Measurements from ENCODE around the gene PTPRG. TPM values are rescaled to one million over a fixed set of nuclear protein-coding genes. Genes with fewer than 3 reads are reported as not detected.

PTPRG gene
- total RNA-seq, 2 experiments from 2014 or later: 0.10 TPM; not detected in 1

DNA sequence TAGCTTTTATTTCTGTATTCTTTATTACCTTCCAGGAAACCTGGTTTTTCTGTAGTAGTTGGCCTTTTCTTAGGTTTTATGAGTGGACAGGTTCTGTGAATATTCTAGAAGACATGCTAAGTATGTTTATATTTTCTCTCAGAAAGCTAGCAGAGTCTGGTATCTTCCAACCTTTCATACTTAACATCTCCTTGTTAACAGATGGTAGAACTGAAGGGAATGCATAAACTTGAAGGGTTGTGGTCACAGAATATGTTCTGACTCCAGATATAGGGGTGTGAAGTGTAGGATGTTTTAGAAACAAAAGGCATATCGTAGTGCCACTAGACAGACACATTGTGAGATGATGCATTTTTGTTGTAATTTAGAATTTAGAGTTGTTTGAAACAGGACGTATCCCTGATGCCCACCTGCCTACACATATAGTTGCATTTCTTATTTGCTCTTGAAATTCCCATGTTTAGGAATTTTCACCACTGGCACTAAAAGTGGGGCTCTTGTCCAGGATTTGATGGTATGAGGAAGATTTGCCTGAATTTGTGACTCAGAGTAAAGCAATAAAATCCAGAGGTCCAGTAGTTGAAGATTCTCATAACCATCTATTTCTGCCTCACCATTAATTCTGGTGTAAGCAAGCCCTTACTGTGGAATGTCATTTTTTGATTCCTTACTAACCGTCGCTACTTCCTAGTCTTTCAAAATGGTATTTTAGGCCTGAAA is 537.4 kb downstream of the PTPRG start:
- Mint-ChIP-seq H3K36me3 (no peaks in the 10 kb centered on the region), H3K27me3 (no peaks in the 10 kb centered on the region), H3K27ac (no peak overlapping the region), H3K4me3 (no peak overlapping the region), H3K4me1 (ENCODE audit: low read depth) (no peaks in the 10 kb centered on the region), H3K9me3 (no peaks in the 10 kb centered on the region)
- intact Hi-C loops (cut with micrococcal nuclease): no loop called here
- POLR2A ChIA-PET: no interaction called here
- CTCF ChIA-PET: no interaction called here
- no peak for DNase-seq

DNA sequence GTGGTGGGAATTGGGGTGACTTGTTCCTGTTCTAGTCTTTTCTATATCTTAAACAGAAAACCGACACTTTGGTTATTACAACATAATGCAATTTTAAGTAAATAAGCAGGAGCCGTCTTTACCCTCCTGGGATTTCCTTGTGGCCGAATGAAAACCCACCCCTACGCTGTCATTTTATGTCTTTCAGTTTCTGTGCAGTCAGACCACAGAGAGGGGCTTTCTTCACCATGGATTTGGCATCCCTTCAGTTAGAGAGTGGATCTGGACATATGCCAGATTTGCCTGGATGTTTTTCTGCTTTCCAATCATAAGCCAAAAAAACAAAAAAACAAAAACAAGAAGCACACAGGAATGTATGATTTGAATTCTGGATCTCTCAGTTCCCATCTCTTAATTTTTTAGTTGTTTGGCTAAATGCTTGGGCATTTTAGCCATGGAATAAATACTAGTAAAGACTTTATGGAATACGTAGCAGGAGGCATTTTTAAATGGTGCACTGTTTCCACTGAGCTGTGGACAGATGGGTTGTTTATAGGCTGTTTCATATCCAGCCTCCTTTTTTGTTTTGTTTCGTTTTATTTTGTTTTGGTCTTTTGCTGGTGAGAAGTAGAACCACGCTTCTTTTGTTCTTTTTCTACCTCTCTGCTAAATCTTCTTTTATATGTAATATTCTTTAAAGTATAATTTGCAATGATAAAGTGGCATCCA is 539.1 kb downstream of the PTPRG start:
- CTCF ChIA-PET: no interaction called here
- Mint-ChIP-seq H3K4me3 (no peak overlapping the region), H3K27ac (no peak overlapping the region)

DNA sequence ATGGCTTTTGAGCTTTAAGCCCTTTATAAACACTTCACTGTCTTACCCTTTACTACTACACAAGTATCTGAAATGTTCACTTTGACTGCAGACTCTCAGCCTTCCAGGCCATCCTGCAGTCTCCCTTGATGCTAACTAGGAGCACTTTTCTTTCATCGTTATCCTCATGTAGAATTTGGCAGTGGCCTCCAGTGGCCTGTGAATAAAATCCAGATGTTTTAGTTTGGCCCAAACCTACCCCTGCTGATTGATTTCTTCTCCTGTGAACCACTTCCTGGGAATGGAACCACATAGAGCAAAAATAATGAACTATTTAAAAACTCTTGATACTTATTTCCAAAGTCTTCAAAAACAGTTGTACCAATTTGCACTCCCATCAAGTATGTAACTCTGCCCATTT is 540.1 kb downstream of the PTPRG start:
- Mint-ChIP-seq H3K4me3 (no peak overlapping the region), H3K9me3 (no peaks in the 10 kb centered on the region), H3K4me1 (ENCODE audit: low read depth) (no peaks in the 10 kb centered on the region), H3K36me3 (no peaks in the 10 kb centered on the region), H3K27me3 (no peaks in the 10 kb centered on the region), H3K27ac (no peak overlapping the region)
- POLR2A ChIA-PET: no interaction called here
- CTCF ChIA-PET: no interaction called here
- intact Hi-C loops (cut with micrococcal nuclease): no loop called here
- no peak for DNase-seq

More for the DNA sequence above, 539.1 kb downstream of the PTPRG start:
- H3K27me3 Mint-ChIP-seq: no peaks in the 10 kb centered on the region
- intact Hi-C loops (cut with micrococcal nuclease): no loop called here
- POLR2A ChIA-PET: no interaction called here
- no peaks in the 10 kb centered on the region for H3K4me1 Mint-ChIP-seq (ENCODE audit: low read depth)
- H3K36me3 Mint-ChIP-seq: no peaks in the 10 kb centered on the region
- DNase-seq: no peak
- no peaks in the 10 kb centered on the region for H3K9me3 Mint-ChIP-seq

DNA sequence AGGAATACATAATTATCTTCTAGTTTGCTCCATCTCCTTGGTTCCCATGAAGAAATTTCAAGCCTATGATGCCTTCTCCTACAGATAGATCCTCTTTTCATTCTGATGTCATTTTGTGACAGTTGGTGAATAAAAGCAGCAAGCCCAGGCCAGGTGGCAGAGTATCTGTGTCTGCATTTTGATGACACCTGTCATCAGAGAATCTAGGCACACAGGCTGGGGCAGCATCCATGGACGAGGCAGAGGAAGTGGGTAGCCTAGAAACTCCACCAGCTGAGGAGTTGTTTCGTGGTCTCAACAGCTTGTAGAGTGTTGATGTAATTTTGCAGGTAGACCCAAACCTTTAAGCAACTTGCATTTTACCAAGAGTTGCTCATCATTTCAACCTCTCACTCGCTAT is 542.2 kb downstream of the PTPRG start:
- Mint-ChIP-seq H3K4me3 (no peak overlapping the region), H3K27ac (no peak overlapping the region), H3K4me1 (ENCODE audit: low read depth) (no peaks in the 10 kb centered on the region), H3K27me3 (no peaks in the 10 kb centered on the region), H3K36me3 (no peaks in the 10 kb centered on the region), H3K9me3 (peaks cover 1% of the 10 kb centered on the region)
- no peak for DNase-seq
- intact Hi-C loops (cut with micrococcal nuclease): no loop called here
- POLR2A ChIA-PET: no interaction called here
- CTCF ChIA-PET: no interaction called here

DNA sequence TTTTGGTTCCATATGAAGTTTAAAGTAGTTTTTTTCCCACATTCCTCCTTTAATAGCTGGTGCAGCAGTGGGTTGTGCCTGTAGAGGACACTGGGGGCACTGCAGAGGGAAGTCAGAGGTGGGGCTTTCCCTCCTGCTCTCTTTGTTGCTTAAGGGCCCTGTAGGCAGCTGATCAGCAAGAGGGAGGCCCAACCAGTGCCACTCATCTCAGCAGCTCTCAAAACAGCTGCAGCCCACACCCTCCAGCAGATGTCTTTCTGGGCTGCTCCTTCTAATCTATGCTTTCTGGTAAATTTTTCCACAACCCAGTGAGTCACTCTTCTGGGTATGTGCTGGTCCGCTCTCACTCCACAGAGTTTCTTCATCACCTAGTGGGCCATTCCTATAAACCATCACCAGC is 548.2 kb downstream of the PTPRG start:
- Mint-ChIP-seq H3K27ac (no peak overlapping the region), H3K4me3 (no peak overlapping the region), H3K4me1 (ENCODE audit: low read depth) (no peaks in the 10 kb centered on the region), H3K9me3 (peaks cover 8% of the 10 kb centered on the region), H3K36me3 (no peaks in the 10 kb centered on the region), H3K27me3 (no peaks in the 10 kb centered on the region)
- DNase-seq: no peak
- CTCF ChIA-PET: no interaction called here
- intact Hi-C loops (cut with micrococcal nuclease): no loop called here
- POLR2A ChIA-PET: no interaction called here

DNA sequence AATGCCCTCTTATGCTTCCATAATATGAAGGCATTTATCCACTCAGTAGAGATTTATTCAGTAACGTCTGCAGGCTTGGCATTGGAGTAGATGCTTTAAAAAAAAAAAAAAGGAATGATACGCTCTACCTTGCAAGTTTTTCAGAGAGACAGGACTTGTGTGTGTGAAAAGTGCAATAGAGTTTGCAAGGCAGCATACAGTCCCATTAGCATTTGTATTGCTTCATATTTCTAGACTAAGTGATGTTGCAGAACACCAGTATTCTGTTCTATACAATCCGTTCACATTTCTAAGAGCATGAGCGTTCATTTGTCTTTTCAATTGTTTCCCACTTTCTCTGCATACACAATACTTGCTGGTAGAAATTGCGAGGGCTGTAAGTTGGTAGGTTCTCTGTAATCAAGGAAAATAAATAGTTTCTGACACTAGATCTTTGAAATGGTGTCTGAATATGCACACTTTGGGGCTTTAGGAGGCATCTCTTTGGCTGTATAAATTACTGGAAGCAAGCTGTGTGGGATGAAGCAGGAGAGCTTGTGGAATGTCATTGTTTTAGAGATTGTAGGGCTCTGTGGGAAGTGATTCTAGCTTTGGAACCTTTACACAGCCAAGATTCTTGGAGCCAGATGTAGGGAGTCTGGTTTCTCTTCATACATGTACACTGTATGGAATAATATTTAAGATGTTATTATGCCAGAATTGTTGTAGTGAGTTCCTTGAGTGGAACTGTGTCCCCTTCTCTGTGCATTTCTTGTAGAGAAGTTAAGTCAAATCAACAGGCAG is 549.3 kb downstream of the PTPRG start:
- no peak overlapping the region for H3K4me3 Mint-ChIP-seq
- no peaks in the 10 kb centered on the region for H3K36me3 Mint-ChIP-seq
- DNase-seq: no peak
- H3K27me3 Mint-ChIP-seq: no peaks in the 10 kb centered on the region
- peaks cover 8% of the 10 kb centered on the region for H3K9me3 Mint-ChIP-seq
- H3K4me1 Mint-ChIP-seq (ENCODE audit: low read depth): no peaks in the 10 kb centered on the region
- intact Hi-C loops (cut with micrococcal nuclease): no loop called here
- no peak overlapping the region for H3K27ac Mint-ChIP-seq
- CTCF ChIA-PET: no interaction called here
- POLR2A ChIA-PET: no interaction called here

DNA sequence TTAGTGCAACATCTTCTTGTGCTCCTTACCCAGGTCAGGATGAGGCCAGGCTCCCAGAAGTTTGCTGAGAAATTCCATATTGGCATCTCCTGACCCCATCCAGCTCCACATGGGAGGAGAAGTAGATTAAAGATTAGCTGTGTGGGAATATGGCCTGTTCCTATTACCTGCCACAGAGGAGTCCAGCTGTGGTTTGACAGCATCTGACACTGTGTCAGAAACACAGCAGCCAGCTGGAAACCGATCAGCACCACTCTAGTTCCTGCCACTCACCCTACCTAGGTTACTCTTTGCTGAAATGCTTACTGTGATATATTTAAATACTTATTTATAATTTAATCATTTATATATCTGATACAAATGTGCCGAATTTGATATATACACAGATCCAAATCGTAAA is 551.7 kb downstream of the PTPRG start:
- ChIA-PET CTCF (no interaction called here), POLR2A (no interaction called here)
- intact Hi-C loops (cut with micrococcal nuclease): no loop called here
- Mint-ChIP-seq H3K9me3 (peaks cover 8% of the 10 kb centered on the region), H3K4me1 (ENCODE audit: low read depth) (no peaks in the 10 kb centered on the region), H3K4me3 (no peak overlapping the region), H3K27ac (no peak overlapping the region), H3K27me3 (no peaks in the 10 kb centered on the region), H3K36me3 (no peaks in the 10 kb centered on the region)
- no peak for DNase-seq

DNA sequence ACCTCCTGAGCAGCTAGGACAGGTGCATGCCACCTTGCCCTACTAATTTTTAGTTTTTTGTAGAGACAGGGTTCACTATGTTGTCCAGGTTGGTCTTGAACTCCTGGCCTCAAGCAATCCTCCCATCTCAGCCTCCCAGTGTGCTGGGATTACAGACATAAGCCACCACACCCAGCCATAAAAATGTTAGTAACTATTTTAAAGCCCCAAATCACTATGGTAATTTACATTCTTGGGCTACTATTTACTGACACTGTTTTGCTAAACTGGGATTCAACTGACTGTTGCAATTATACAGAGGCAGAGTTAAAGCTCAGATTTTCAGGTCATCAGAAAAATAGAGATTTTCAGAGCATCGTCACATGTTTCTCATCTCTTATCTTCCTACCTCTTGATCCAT is 553.4 kb downstream of the PTPRG start:
- no peaks in the 10 kb centered on the region for H3K4me1 Mint-ChIP-seq (ENCODE audit: low read depth)
- no peaks in the 10 kb centered on the region for H3K9me3 Mint-ChIP-seq
- H3K27me3 Mint-ChIP-seq: no peaks in the 10 kb centered on the region
- DNase-seq: no peak
- intact Hi-C loops (cut with micrococcal nuclease): no loop called here
- ChIA-PET POLR2A (no interaction called here), CTCF (no interaction called here)
- no peak overlapping the region for H3K27ac Mint-ChIP-seq
- no peak overlapping the region for H3K4me3 Mint-ChIP-seq
- H3K36me3 Mint-ChIP-seq: no peaks in the 10 kb centered on the region

DNA sequence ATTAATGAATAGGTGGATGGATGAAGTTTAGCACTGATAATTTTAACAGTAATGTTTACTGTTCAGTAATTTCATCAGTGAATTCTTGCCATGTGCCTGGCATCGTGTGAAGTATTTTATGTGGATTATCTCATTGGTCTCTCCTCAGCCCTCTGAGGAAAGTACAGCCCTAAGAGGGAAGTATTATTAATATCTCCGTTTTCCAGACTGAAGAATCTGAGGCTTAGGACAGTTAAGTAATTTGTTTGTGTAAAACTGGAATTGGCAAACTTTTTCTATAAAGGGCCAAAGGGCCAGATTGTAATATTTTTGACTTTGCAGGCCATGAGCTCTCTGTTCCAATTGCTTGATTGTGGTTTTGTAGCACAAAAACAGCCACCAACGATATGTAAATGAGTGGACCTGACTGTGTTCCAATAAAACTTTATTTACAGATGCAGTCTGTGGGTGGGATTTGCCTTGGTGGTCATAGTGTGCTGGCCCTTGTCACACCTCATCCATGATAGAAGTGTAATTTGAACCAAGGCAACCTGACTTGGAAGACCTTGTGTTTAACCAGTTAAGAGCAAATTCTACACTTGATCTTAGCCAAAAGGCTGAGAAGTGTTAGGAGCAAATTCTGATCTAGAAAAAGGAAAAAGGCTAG is 556.7 kb downstream of the PTPRG start:
- ChIA-PET POLR2A (no interaction called here), CTCF (no interaction called here)
- no peaks in the 10 kb centered on the region for H3K4me1 Mint-ChIP-seq (ENCODE audit: low read depth)
- no peak overlapping the region for H3K27ac Mint-ChIP-seq
- intact Hi-C loops (cut with micrococcal nuclease): no loop called here
- DNase-seq: no peak
- no peak overlapping the region for H3K4me3 Mint-ChIP-seq
- H3K9me3 Mint-ChIP-seq: peaks cover 3% of the 10 kb centered on the region
- H3K36me3 Mint-ChIP-seq: no peaks in the 10 kb centered on the region
- H3K27me3 Mint-ChIP-seq: no peaks in the 10 kb centered on the region

DNA sequence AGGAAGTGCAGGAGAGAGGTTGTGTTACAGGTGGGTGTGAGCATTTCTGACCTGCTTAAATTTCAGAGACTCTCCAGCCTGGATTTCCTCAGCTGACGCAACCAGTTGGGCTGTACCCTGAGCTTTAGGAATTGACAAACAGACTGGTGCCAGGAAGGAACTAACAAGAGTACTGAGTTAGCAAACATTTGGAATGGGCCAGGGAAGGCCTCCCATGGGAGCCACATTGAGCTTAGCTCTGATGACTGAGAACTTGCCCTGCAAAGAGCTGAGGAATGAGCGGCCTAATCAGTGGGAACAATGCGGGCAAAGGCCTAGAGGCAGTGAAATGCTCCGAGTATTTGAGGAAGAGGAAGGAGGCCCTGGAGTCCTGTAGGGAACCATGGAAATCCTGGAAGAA is 557.8 kb downstream of the PTPRG start:
- Mint-ChIP-seq H3K27ac (no peak overlapping the region), H3K4me1 (ENCODE audit: low read depth) (no peaks in the 10 kb centered on the region)
- CTCF ChIA-PET: interaction anchor here (0.6 kb wide), 1 partner anchor 62 kb away, joined by 3 read pairs; no protein-coding TSS in a partner anchor

DNA sequence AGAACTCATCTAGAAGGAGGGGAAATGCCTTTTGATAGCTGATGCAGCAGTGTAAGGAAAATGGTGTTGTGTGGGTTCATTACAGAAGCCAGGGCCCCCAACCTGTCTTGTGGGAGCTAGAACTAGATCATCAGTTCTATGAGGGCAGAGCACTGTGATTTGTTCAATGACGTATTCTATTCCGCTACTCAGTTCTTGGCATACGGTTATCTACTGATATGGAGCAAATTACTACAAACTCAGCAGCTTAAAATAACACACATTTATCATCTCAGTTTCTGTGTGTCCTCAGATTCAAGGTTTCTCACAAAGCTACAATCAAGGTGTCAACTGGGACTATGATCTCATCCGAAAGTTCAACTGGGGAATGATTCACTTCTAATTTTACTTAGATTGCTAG is 561.4 kb downstream of the PTPRG start:
- no peaks in the 10 kb centered on the region for H3K36me3 Mint-ChIP-seq
- no peak for DNase-seq
- intact Hi-C loops (cut with micrococcal nuclease): no loop called here
- ChIA-PET CTCF (no interaction called here), POLR2A (no interaction called here)
- no peaks in the 10 kb centered on the region for H3K27me3 Mint-ChIP-seq
- no peak overlapping the region for H3K4me3 Mint-ChIP-seq
- no peaks in the 10 kb centered on the region for H3K4me1 Mint-ChIP-seq (ENCODE audit: low read depth)
- H3K9me3 Mint-ChIP-seq: peaks cover 5% of the 10 kb centered on the region
- no peak overlapping the region for H3K27ac Mint-ChIP-seq

More for the DNA sequence above, 557.8 kb downstream of the PTPRG start:
- no peak for DNase-seq
- Mint-ChIP-seq H3K36me3 (no peaks in the 10 kb centered on the region), H3K9me3 (peaks cover 5% of the 10 kb centered on the region), H3K4me3 (no peak overlapping the region), H3K27me3 (no peaks in the 10 kb centered on the region)
- POLR2A ChIA-PET: no interaction called here
- intact Hi-C loops (cut with micrococcal nuclease): no loop called here

DNA sequence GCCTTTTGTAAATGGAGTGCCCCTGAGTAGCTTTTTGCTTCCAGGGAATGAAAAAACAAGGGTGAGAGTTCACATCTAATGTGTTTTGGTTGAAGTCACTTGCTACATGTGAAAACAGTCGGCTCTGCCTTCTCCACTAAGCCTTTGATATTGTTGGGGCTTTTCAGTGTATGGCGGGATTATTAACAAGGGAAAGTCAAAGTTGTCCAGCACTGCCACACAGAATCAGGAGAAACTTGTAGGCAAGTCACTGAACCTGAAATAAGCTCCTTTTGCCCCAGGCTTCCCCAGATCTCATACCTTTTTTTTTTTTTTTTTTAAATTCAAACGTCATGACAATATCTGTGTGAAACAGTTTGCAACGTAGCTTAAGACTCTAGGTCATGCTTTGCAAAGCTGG is 564.0 kb downstream of the PTPRG start:
- no peak overlapping the region for H3K27ac Mint-ChIP-seq
- CTCF ChIA-PET: no interaction called here
- intact Hi-C loops (cut with micrococcal nuclease): no loop called here
- no peaks in the 10 kb centered on the region for H3K36me3 Mint-ChIP-seq
- H3K4me1 Mint-ChIP-seq (ENCODE audit: low read depth): no peaks in the 10 kb centered on the region
- no peak overlapping the region for H3K4me3 Mint-ChIP-seq
- POLR2A ChIA-PET: interaction anchor here (0.7 kb wide), 1 partner anchor 1823 kb away, joined by 5 read pairs; no protein-coding TSS in a partner anchor
- H3K27me3 Mint-ChIP-seq: no peaks in the 10 kb centered on the region
- H3K9me3 Mint-ChIP-seq: peaks cover 3% of the 10 kb centered on the region
- no peak for DNase-seq

Data from activated CD4-positive, alpha-beta memory T cell treated with anti-CD3 and anti-CD28 coated beads for 36 hours (primary cell).